Measurements from ENCODE around the gene NOTCH3. TPM values are rescaled to one million over a fixed set of nuclear protein-coding genes. Genes with fewer than 3 reads are reported as not detected.

NOTCH3 gene
- total RNA-seq, 1 donor = 27.6 TPM

DNA sequence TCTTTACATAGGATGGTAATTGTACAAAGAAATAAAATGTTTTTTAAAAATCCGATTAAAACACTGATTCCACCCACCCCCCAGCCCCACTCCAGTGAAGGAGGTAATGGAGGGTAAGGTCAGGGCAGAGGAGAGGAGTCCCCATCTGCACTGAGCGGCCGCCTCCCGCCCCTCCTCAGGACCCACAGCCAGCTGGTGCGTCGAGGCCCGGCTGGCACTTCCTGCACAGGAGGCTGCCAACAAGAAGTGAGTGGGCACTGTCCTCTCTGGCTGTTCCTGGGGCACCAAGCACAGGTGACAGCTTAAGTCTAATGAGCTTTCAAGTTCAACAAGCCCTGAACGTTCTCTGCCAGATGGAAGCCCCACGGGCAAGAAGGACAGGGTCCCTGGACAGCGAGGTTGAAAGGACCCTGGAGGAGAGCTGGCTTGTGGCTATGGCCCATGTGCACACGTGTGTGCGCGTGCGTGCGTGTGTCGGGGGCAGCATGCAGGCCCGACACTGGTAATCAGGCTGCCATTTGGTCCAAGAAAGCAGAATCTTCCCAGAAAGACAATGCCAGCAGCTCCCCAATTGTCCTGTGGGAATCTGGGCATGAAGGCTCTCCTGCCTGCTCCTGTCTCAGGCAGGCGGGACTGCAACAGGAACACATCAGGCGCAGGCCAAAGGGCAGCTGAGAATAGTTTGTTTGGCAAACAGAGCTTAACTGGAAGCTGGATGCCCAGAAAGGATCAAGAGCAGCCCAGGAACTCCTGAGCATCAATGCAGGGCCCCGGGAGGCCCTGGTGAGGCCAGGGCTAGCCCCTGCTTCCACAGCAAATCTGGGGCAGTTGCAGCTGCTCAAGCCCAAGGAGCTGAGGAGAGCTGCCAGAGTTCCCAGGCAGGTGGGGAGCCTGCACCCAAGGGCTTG, 46.6 kb upstream of the NOTCH3 start:
- H3K4me3 ChIP-seq (ENCODE audit: low read depth, low read length) = no peak overlapping the region
- DNase-seq (ENCODE audit: low read depth) = peak; percentile 52
- TF ChIP-seq CTCF (IDR thresholded peaks at IDR 0.05; ENCODE audit: insufficient read depth, low read depth, low read length) = no peak

GRCh38 chr19:15246198-15246481, 45.3 kb upstream of the NOTCH3 start:
- TF ChIP-seq CTCF (IDR thresholded peaks at IDR 0.05; ENCODE audit: insufficient read depth, low read depth, low read length) = no peak
- no peak overlapping the region for H3K4me3 ChIP-seq (ENCODE audit: low read depth, low read length)
- no peak for DNase-seq (ENCODE audit: low read depth)

DNA sequence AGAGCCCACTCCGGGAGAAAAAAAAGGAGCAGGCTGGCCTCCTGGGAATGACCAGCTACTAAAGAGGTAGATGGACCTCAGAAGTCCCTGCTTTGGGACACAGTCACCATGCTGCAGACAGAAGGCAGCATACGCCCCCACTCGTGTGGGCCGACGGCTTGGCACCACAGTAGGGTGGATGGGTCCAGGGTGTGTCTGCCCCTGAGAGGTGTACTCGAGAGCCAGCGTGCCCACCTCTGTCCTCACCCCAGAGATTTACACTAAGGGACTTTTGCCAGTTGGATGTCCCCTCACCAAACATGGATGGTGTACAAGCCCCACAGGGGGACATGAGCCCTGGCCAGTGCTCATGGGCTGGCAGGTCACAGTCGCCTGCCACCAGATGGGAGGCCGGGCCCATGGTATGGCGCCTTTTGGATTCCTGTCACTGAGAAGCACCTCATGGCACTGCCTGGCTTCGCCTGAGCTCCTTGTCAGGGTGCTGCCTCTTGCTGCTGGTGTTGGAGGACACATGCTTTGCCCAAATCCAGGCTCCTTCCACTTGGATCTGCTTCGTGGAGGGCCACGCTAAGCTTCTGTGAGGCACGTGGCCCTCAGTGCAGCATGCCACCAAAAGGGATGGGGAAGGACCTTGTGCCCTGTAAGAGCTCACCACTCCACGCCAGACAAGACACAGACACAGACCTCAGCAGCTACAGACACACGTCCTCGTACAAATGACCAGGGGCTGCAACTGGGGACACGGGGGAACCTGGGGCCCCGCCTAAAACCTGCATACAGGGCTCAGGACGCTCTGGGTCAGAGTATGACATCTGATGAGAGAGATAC, 44.8 kb upstream of the NOTCH3 start:
- H3K4me3 ChIP-seq (ENCODE audit: low read depth, low read length) = no peak overlapping the region
- DNase-seq (ENCODE audit: low read depth) = no peak
- no peak for TF ChIP-seq CTCF (IDR thresholded peaks at IDR 0.05; ENCODE audit: insufficient read depth, low read depth, low read length)

- no peak for DNase-seq (ENCODE audit: low read depth)
Observed at GRCh38 chr19:15244808-15245207, 44.0 kb upstream of the NOTCH3 start.

GRCh38 chr19:15244106-15244803, 43.5 kb upstream of the NOTCH3 start:
- no peak for DNase-seq (ENCODE audit: low read depth)
- H3K4me3 ChIP-seq (ENCODE audit: low read depth, low read length) = no peak overlapping the region
- no peak for TF ChIP-seq CTCF (IDR thresholded peaks at IDR 0.05; ENCODE audit: insufficient read depth, low read depth, low read length)

More at GRCh38 chr19:15244808-15245207, 44.0 kb upstream of the NOTCH3 start:
- no peak overlapping the region for H3K4me3 ChIP-seq (ENCODE audit: low read depth, low read length)
- TF ChIP-seq CTCF (IDR thresholded peaks at IDR 0.05; ENCODE audit: insufficient read depth, low read depth, low read length) = no peak

DNA sequence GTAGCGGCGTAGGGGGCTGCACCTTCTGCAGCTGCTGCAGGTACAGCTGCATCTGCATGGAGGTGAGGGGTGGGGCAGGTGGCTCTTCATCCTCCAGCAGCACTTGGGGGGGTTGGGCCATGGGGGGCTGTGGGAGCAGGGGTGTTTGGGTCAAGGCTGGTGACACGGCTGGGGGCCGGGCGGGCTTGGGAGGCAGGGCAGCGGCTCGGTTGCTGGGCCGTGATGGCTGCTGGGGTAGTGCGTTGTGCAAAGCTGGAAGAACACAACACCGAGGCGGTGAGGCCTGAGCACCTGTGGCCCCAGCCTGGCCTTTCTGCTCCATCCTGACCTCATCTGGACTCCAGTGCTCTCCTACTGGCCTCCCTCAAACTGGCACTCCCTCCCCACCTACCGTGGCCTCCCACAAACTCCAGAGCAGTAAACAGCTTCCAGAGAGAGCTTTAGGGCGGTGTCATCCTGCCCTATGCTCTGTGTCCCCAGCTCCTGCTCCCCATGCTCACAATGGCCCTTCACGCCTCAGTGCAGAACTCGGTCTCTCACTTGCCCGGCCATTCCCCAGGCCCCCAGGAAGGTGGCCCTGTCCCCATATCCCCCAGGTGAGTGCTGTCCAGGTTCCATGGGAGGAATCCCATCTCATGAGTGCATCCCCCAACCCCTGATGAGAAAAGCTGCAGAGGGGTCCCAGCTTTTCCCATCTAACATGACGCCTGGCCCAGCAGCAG, 42.6 kb upstream of the NOTCH3 start:
- no peak for DNase-seq (ENCODE audit: low read depth)
- TF ChIP-seq CTCF (IDR thresholded peaks at IDR 0.05; ENCODE audit: insufficient read depth, low read depth, low read length) = no peak
- H3K4me3 ChIP-seq (ENCODE audit: low read depth, low read length) = no peak overlapping the region
